PC-9 (cell line): ENCODE data around the gene KIZ. TPM values are rescaled to one million over a fixed set of nuclear protein-coding genes. Genes with fewer than 3 reads are reported as not detected.

ENCODE experiments used
- BruUV-seq: library from RNA; stranded (reverse); fragments of 400-500 nt; replicated peaks from 2 replicates; lab custom pipeline; 2021; lab: Mats Ljungman, UMichigan
- CTCF ChIA-PET: fragments of 300-600 bp; sonication (Branson Sonifier 250); formaldehyde crosslinking; loops from one replicate; lab custom pipeline; 2022; ENCODE audit warnings: antibody characterized with exemption; lab: Charles Lee
- POLR2A ChIA-PET: fragments of 300-600 bp; sonication (Branson Sonifier 250); formaldehyde crosslinking; loops from one replicate; lab custom pipeline; 2022; ENCODE audit warnings: antibody characterized with exemption; ENCODE audit not compliant: unreplicated experiment; lab: Charles Lee
- DNase-seq, 2 experiments: peaks; one replicate each; pipeline versions ENCODE4 v3.0.0 to v3.0.0-alpha.2; 2015 to 2022; ENCODE audit warnings: mixed read lengths in 1 of 2
- H2AFZ ChIP-seq: fragments of 200-600 bp; sonication (generic); 2 replicates; pipeline ENCODE4 v1.8.1; 2017; ENCODE audit warnings: antibody characterized with exemption
- H3F3A ChIP-seq: fragments of 200-600 bp; sonication (generic); 2 replicates; pipeline ENCODE4 v1.8.1; 2017; ENCODE audit warnings: antibody characterized with exemption, mild to moderate bottlenecking, low read depth; ENCODE audit not compliant: insufficient read depth
- H3K27ac ChIP-seq: fragments of 200-600 bp; sonication (generic); 2 replicates; pipeline ENCODE4 v1.6.1; 2016; ENCODE audit warnings: mixed run types
- H3K27me3 ChIP-seq: fragments of 200-600 bp; sonication (generic); 2 replicates; pipeline ENCODE4 v1.6.1; 2016; ENCODE audit warnings: low read depth, mixed run types; ENCODE audit not compliant: insufficient read depth
- H3K36me3 ChIP-seq: fragments of 200-600 bp; sonication (generic); 2 replicates; pipeline ENCODE4 v1.6.1; 2016; ENCODE audit warnings: low read depth, mixed run types
- H3K4me1 ChIP-seq: fragments of 200-600 bp; sonication (generic); replicated peaks from 2 replicates; pipeline ENCODE4 v1.6.1; 2016; ENCODE audit warnings: mixed run types; ENCODE audit not compliant: insufficient read depth
- H3K4me2 ChIP-seq: fragments of 200-600 bp; sonication (generic); 2 replicates; pipeline ENCODE4 v1.6.1; 2017; ENCODE audit warnings: mixed run types
- H3K4me3 ChIP-seq: fragments of 200-600 bp; sonication (generic); 2 replicates; pipeline ENCODE4 v1.6.1; 2016; ENCODE audit warnings: mixed run types
- H3K79me2 ChIP-seq: fragments of 200-600 bp; sonication (generic); 2 replicates; pipeline ENCODE4 v1.6.1; 2017; ENCODE audit warnings: low read depth, mixed run types
- H3K9me2 ChIP-seq: fragments of 200-600 bp; sonication (generic); 2 replicates; pipeline ENCODE4 v1.8.1; 2017; ENCODE audit warnings: mild to moderate bottlenecking; ENCODE audit not compliant: insufficient read depth
- H3K9me3 ChIP-seq: fragments of 200-600 bp; sonication (generic); 2 replicates; pipeline ENCODE4 v1.8.1; 2016; ENCODE audit warnings: low read depth; ENCODE audit not compliant: insufficient read depth
- H4K20me1 ChIP-seq: fragments of 200-600 bp; sonication (generic); 2 replicates; pipeline ENCODE4 v1.8.1; 2017; ENCODE audit not compliant: insufficient read depth
- EZH2 ChIP-seq: fragments of 200-600 bp; sonication (generic); IDR thresholded peaks from 2 replicates; pipeline ENCODE4 v1.8.0; 2017; ENCODE audit warnings: antibody characterized with exemption, low read depth
- intact Hi-C: fragments of 100-400 bp; cut with micrococcal nuclease; formaldehyde crosslinking; loops from one replicate; pipeline ENCODE4 v1.10.0; 2022; ENCODE audit not compliant: unreplicated experiment
- total RNA-seq: library from RNA; stranded (reverse); gene quantifications from 2 replicates; pipeline ENCODE4 v1.2.3, GENCODE V29; 2021
- TF ChIP-seq, protein P1 (sequence below): fragments of 200-600 bp; sonication (generic); conservative IDR thresholded peaks from 2 replicates; pipeline ENCODE4 v1.6.1; 2017; ENCODE audit warnings: mixed run types, antibody characterized with exemption, mild to moderate bottlenecking, moderate library complexity

Gene KIZ
- total RNA-seq, 1 experiment from 2014 or later: 21.5 TPM

DNA sequence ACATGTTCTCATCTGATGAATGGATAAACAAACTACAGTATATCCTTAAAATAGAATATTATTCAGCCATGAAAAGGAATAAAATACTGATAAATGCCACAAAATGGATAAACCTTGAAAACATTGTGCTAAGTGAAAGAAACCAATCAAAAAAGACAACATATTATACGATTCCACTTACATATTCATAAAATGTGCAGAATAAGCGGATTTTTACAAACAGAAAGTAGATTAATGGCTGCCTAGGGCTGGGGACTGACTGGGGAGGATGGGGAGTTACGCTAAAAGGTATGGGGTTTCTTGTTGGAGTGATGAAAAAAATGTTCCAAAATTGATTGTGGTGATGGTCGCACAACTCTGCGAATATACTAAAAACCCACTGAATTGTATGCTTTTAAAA lies 29.4 kb downstream of the KIZ start:
- no peaks in the 10 kb centered on the region for H3K79me2 ChIP-seq
- no peaks in the 10 kb centered on the region for H3K9me2 ChIP-seq
- 0 out of 2 replicates have a peak, but pooled peaks cover 5% of the 10 kb centered on the region for H3K9me3 ChIP-seq
- no peak for DNase-seq
- no peak overlapping the region for H2AFZ ChIP-seq
- no peak overlapping the region for H3K4me2 ChIP-seq
- ChIA-PET POLR2A (no interaction called here), CTCF (no interaction called here)
- H4K20me1 ChIP-seq: no peaks in the 10 kb centered on the region; the same call in 1 of the 2 replicates
- no peaks in the 10 kb centered on the region for H3K27me3 ChIP-seq
- H3K36me3 ChIP-seq: no peaks in the 10 kb centered on the region
- H3K27ac ChIP-seq: no peak overlapping the region
- no TSS peak for BruUV-seq
- H3F3A ChIP-seq: no peaks in the 10 kb centered on the region
- TF ChIP-seq, protein P1, sequence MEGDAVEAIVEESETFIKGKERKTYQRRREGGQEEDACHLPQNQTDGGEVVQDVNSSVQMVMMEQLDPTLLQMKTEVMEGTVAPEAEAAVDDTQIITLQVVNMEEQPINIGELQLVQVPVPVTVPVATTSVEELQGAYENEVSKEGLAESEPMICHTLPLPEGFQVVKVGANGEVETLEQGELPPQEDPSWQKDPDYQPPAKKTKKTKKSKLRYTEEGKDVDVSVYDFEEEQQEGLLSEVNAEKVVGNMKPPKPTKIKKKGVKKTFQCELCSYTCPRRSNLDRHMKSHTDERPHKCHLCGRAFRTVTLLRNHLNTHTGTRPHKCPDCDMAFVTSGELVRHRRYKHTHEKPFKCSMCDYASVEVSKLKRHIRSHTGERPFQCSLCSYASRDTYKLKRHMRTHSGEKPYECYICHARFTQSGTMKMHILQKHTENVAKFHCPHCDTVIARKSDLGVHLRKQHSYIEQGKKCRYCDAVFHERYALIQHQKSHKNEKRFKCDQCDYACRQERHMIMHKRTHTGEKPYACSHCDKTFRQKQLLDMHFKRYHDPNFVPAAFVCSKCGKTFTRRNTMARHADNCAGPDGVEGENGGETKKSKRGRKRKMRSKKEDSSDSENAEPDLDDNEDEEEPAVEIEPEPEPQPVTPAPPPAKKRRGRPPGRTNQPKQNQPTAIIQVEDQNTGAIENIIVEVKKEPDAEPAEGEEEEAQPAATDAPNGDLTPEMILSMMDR: no peak
- TF ChIP-seq EZH2: no peak
- no peak overlapping the region for H3K4me3 ChIP-seq
- H3K4me1 ChIP-seq: no peaks in the 10 kb centered on the region; the same call in 1 of the 2 replicates
- intact Hi-C loops: no loop called here

DNA sequence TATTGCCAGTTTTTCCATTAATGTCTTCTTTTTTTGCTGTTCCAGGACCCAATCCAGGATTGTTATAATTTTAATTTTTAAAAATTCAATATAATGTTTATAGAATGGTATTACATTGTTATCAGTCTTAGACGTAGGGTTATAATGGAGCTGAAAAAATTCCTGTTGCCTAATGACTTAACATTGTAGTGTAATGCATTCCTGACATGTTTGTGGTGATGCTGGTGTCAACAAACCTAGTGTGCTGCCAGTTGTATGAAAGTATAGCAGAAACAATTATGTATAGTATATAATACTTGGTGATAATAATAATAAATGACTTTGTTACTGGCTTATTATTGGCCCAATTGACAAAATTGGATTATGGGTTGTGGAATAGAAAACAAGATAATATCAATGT lies 30.4 kb downstream of the KIZ start:
- POLR2A ChIA-PET: no interaction called here
- intact Hi-C loops: no loop called here
- H3K4me1 ChIP-seq: no peaks in the 10 kb centered on the region; the same call in 1 of the 2 replicates
- H3K4me3 ChIP-seq: no peak overlapping the region
- H3K27ac ChIP-seq: no peak overlapping the region
- no TSS peak for BruUV-seq
- peak in 1 of 2 experiments; percentile 64 for DNase-seq
- H3K27me3 ChIP-seq: no peaks in the 10 kb centered on the region
- no peaks in the 10 kb centered on the region for H3F3A ChIP-seq
- no peaks in the 10 kb centered on the region for H3K79me2 ChIP-seq
- no peak overlapping the region for H3K4me2 ChIP-seq
- no peak overlapping the region for H2AFZ ChIP-seq
- no peaks in the 10 kb centered on the region for H3K36me3 ChIP-seq
- no peaks in the 10 kb centered on the region; the same call in 1 of the 2 replicates for H4K20me1 ChIP-seq
- CTCF ChIA-PET: no interaction called here
- H3K9me2 ChIP-seq: no peaks in the 10 kb centered on the region
- 0 out of 2 replicates have a peak, but pooled peaks cover 5% of the 10 kb centered on the region for H3K9me3 ChIP-seq
- TF ChIP-seq, protein P1: no peak
- no peak for TF ChIP-seq EZH2

DNA sequence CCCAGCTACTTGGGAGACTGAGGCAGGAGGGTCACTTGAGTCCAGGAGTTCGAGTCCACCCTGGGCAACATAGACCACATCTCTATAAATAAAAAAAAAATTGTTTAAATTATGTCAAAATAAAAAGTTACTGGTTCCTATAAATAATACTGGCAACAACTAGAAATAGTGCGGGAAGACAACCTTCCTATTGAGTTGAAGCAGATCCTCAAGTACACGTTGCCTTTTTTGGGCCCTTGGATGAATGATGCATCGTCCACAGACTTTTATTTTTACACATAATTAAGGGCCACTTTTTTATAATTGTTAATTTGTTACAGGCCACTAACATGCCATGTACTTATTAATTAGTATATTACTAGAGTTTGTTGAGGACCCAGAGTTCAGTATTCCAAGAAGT lies 31.1 kb downstream of the KIZ start:
- no peaks in the 10 kb centered on the region; the same call in 1 of the 2 replicates for H3K4me1 ChIP-seq
- TF ChIP-seq, protein P1: no peak
- TF ChIP-seq EZH2: no peak
- H3K4me2 ChIP-seq: no peak overlapping the region
- POLR2A ChIA-PET: no interaction called here
- H3K4me3 ChIP-seq: no peak overlapping the region
- no peak overlapping the region for H2AFZ ChIP-seq
- H3K36me3 ChIP-seq: no peaks in the 10 kb centered on the region
- no peak overlapping the region for H3K27ac ChIP-seq
- no peaks in the 10 kb centered on the region; the same call in 1 of the 2 replicates for H4K20me1 ChIP-seq
- BruUV-seq: no TSS peak
- H3F3A ChIP-seq: no peaks in the 10 kb centered on the region
- H3K9me2 ChIP-seq: no peaks in the 10 kb centered on the region
- no peaks in the 10 kb centered on the region for H3K27me3 ChIP-seq
- H3K9me3 ChIP-seq: 0 out of 2 replicates have a peak, but pooled peaks cover 5% of the 10 kb centered on the region
- DNase-seq: no peak
- CTCF ChIA-PET: no interaction called here
- H3K79me2 ChIP-seq: no peaks in the 10 kb centered on the region
- intact Hi-C loops: no loop called here
